ENCODE results near the gene DNMBP.
"Not testable (repeated sequence)": the region's sequence is repeated elsewhere in the genome, so short reads cannot be mapped to it uniquely, and the experiment has no call there.

DNMBP gene

DNA sequence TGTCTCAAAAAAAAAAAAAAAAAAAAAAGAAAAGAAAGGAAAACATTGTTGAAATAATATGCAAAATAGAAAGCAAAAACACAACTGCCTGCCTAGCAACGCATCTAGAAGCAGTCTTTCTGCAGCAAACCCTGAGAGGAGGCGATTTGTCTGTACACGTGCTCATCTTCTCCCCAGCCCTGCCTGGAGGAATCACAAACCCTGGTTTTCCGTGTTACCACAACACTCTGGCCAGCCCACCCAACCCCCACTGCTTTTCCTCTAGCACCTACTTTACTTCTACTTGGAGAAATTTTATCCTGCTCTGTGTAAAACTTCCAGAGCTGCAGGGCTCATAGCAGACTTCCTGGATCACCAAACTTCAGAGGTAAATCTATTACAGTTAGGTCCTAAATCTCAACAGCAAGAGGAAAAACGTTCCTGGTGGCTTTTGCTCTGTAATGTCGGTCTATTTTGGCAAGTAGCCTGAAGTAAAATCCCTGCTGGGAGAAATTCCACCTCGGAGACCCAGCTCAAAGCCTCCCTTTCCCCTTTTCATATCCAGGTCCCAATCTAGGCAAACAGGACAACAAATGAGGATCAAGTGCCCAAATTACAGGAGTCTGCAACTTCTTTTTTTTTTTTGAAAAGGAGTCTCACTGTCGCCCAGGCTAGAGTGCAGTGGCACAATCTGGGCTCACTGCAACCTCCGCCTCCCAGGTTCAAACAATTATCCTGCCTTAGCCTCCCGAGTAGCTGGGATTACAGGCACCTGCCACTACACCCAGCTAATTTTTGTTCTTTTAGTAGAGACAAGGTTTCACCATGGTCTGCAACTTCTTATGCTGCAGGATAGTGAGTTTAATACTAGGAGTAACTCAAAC is 91.6 kb downstream of the DNMBP start:
- DNase-seq (ENCODE audit: low read depth), result no peak

GRCh38 chr10:99916776-99917175 is 93.0 kb downstream of the DNMBP start:
- DNase-seq (ENCODE audit: low read depth), result no peak

- no peak for DNase-seq (ENCODE audit: low read depth)
Measured at GRCh38 chr10:99915414-99915813, 94.3 kb downstream of the DNMBP start.

DNA sequence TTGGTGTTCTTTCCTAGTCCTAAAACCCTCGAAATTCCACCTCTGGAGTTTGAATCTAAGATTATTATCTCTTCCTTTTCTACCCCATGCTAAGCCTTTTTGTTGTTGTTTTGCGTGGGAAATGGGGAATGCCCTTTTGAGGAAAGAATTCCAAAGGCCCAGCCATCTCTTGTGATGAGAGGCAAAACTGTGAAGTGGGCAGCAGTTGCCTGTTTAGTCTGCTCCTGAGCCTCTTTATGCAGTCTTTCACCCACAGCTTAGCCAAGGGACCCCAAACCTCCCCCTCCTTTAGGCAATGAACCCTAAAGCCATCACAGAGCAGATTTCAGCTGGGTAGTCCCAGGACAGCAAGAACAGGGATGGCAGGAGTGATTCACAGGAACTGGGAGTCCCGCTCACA is 95.5 kb downstream of the DNMBP start:
- no peak for DNase-seq (ENCODE audit: low read depth)

GRCh38 chr10:99913831-99914235 is 95.9 kb downstream of the DNMBP start:
- DNase-seq (ENCODE audit: low read depth), result no peak

DNA sequence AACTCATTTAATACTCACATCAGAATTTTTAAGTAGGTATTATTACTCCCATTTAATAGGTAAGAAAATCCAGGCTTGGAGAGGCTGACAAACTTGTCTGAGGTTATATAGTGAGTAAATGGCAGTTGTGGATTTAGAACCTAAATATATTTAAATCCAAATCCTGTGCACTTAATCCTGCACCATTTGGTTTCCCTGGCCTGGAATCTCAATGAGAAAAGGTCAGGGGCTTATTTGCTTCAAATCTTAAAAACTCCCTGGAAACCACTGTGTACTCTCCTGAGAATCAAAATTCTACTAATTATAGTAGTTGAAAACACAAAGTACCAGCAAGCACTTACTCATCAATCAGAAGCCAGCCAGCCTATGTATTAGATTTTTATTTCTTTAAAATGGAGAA is 97.7 kb downstream of the DNMBP start:
- DNase-seq (ENCODE audit: low read depth), result no peak

- no peak for DNase-seq (ENCODE audit: low read depth)
Measured at GRCh38 chr10:99908512-99908911, 101.2 kb downstream of the DNMBP start.

- no peak for DNase-seq (ENCODE audit: low read depth)
Measured at GRCh38 chr10:99906470-99906869, 103.3 kb downstream of the DNMBP start.

DNA sequence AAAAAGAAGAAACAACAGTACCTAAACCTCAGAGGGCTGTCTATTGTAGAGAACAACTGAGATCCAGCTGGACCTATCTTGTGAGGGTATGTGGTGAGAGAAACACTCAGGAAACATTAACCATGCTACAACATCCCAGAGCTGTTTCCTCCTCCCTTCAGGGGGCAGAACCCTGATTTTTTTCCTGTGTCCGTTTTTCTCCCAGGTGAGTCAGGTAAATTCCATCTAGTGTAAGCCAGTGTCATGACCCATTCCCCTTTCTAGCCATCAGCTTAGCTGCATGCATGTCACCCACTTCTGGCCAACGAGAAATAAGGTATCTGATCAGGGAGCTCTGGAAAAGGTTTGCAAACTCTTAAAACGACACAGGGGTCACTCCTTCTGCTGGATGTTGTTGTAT is 103.8 kb downstream of the DNMBP start:
- no peak for DNase-seq (ENCODE audit: low read depth)

GRCh38 chr10:99895867-99896266 is 113.9 kb downstream of the DNMBP start:
- no peak for DNase-seq (ENCODE audit: low read depth)

GRCh38 chr10:99895066-99895465 is 114.7 kb downstream of the DNMBP start:
- not testable (repeated sequence) for DNase-seq (ENCODE audit: low read depth)

DNA sequence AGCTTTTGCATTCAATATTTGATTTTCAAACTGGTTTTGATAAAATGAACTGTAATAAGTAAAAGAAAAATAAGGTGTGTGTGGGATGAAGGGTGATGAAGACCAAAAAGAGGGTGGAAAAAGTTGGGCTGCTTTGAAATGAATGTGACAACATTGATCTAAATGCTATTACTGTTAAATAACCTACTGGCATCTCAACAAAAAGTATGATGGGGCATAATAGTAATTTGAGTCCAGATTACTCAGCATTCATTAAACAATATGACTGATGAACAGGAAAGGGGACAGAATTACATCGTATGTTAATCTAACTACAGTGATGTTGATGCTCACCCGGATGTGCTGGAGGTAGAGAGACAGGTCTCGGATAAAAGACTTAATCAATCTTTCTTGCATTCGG is 115.1 kb downstream of the DNMBP start:
- DNase-seq (ENCODE audit: low read depth), result no peak

- DNase-seq (ENCODE audit: low read depth), result no peak
Measured at GRCh38 chr10:99888622-99889021, 121.1 kb downstream of the DNMBP start.

DNA sequence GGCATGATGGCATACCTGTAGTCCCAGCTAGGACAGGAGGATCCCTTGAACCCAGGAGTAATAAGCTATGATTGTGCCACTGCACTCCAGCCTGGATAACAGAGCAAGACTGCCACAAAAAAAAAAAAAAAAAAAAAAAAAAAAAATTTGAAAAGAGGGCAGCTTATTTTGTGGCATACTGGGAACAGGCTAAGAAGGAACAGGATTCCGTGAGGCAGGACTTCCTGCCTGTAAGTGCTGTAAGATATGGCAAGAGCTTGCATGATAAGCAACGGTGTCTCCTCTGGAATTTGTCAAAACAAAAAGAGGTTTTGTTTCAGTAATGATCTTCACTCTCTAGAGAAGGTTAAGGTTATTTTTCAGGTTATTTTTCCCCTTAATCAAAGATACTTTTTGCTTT is 126.2 kb downstream of the DNMBP start:
- DNase-seq (ENCODE audit: low read depth), result no peak

DNA sequence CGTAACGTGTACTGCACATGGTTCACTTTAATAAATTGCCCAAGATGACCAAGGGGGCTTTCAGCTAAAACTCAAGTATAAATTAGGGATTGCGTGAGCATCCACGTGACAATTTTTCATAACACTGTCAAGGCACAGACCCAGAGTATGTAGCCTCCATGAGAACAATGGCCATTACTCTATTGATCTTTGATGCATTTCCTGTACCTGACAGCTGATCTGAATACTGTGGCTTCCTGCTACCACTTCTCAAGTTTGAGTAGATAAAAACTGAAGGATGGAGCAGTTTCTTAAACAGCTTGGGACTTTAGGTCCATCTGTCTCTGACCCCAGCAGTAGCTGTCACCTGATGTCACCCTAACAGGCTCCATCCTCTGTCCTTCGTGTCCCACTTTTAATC is 128.4 kb downstream of the DNMBP start:
- DNase-seq (ENCODE audit: low read depth), result no peak

- no peak for DNase-seq (ENCODE audit: low read depth)
Measured at GRCh38 chr10:99880080-99880835, 129.5 kb downstream of the DNMBP start.

GRCh38 chr10:99875473-99875872 is 134.3 kb downstream of the DNMBP start:
- no peak for DNase-seq (ENCODE audit: low read depth)

- DNase-seq (ENCODE audit: low read depth), result no peak
Measured at GRCh38 chr10:99874341-99875085, 135.2 kb downstream of the DNMBP start.

- DNase-seq (ENCODE audit: low read depth), result no peak
Measured at GRCh38 chr10:99873846-99874245, 135.9 kb downstream of the DNMBP start.

DNA sequence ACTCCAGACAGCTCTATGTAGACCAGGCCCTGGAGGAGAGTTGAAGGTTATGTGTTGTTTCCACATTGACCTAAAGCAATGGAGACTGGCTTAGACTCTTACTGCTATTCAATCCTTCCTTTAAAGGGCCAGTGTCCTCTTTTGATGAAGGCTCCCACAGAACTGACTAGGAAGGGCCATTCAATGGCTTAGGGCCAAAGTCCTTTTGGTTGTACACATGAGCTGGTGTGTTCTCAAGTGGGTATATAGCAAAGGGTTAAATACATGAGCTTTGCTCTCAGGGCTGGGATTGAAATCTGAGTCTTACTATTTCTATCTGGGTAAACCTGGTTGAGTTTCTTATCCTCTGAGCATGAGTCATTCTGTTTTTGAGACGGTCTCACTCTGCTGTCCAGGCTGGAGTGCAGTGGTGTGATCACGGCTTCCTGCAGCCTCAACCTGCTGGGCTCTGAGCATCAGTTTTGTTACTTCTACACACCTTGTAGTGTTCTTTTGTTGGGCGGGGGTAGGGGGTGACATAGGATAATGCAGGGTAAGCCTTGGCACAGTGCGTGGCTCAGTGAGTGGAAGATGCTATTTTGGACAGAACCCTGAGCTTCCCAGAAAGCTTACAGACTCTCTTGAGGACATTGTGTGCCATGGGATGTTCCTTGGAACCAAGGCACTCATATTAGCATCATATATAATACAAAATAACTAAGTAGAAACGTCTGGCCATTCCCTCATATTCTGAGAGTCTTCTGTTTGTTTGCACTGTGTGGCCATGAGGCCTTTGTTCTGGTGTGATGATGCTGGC is 137.2 kb downstream of the DNMBP start:
- no peak for DNase-seq (ENCODE audit: low read depth)

GRCh38 chr10:99870123-99870730 is 139.5 kb downstream of the DNMBP start:
- DNase-seq (ENCODE audit: low read depth), result no peak
